K562 (cell line): ENCODE results near the gene LBH. TPM values are rescaled to one million over a fixed set of nuclear protein-coding genes. Genes with fewer than 3 reads are reported as not detected.

ENCODE experiments used
- BMI1 ChIP-seq: fragments of 150-350 bp; IDR thresholded peaks from 2 replicates; pipeline ENCODE4 v1.6.1; 2014; ENCODE audit warnings: low read length
- ESRRB ChIP-seq: fragments of 250-450 bp; sonication (Bioruptor Pico); IDR thresholded peaks from 2 replicates; pipeline ENCODE4 v1.5.0; 2020; ENCODE audit warnings: mild to moderate bottlenecking, moderate library complexity, borderline replicate concordance
- ETV6 ChIP-seq, 3 experiments: fragments of 150-350 bp in 1 of 3; sonication (generic) in 1 of 3; formaldehyde crosslinking in 1 of 3; IDR thresholded peaks; 2 replicates each; pipeline versions ENCODE4 v1.6.1 to v1.8.0; 2014 to 2022; ENCODE audit warnings: borderline replicate concordance in 2 of 3, low read depth in 2 of 3, antibody characterized with exemption in 1 of 3, low read length in 1 of 3, mild to moderate bottlenecking in 1 of 3, missing genetic modification reagents in 1 of 3
- HDAC1 ChIP-seq, 2 experiments: fragments of 450-650 bp; IDR thresholded peaks; 2 replicates each; pipeline ENCODE4 v1.6.1; 2016 to 2017; ENCODE audit warnings: inconsistent platforms in 1 of 2, mild to moderate bottlenecking in 1 of 2, moderate library complexity in 1 of 2
- HLTF ChIP-seq: fragments of 450-650 bp; IDR thresholded peaks from 2 replicates; pipeline ENCODE4 v1.6.1; 2016
- KAT8 ChIP-seq: fragments of 450-650 bp; IDR thresholded peaks from 2 replicates; pipeline ENCODE4 v1.6.1; 2016; ENCODE audit warnings: low read depth, mild to moderate bottlenecking
- NFIC ChIP-seq: fragments of 450-650 bp; IDR thresholded peaks from 2 replicates; pipeline ENCODE4 v1.6.1; 2017; ENCODE audit warnings: mild to moderate bottlenecking, inconsistent platforms
- NRF1 ChIP-seq, 2 experiments: fragments of 450-650 bp; IDR thresholded peaks in 1 of 2; conservative IDR thresholded peaks in 1 of 2; 2 replicates each; pipeline ENCODE4 v1.6.1; 2014; ENCODE audit warnings: mild to moderate bottlenecking in 2 of 2
- RBM15 ChIP-seq: fragments of 200-400 bp; formaldehyde crosslinking; IDR thresholded peaks from 2 replicates; pipeline ENCODE4 v1.6.1; 2018; ENCODE audit warnings: mild to moderate bottlenecking, low read length, moderate library complexity; ENCODE audit not compliant: insufficient read depth
- SMAD3 ChIP-seq: fragments of 450-650 bp; formaldehyde crosslinking; conservative IDR thresholded peaks from 2 replicates; pipeline ENCODE4 v1.4.0; 2020; ENCODE audit warnings: mild to moderate bottlenecking
- ZNF134 ChIP-seq: fragments of 250-450 bp; sonication (Bioruptor Pico); conservative IDR thresholded peaks from 2 replicates; pipeline ENCODE4 v1.4.0; 2020
- ZNF197 ChIP-seq: fragments of 200-800 bp; sonication (Bioruptor generic); IDR thresholded peaks from 2 replicates; pipeline ENCODE4 v1.6.1; 2016; ENCODE audit warnings: low read depth, missing genetic modification characterization, missing compliant biosample characterization
- ZNF583 ChIP-seq: fragments of 250-450 bp; sonication (Bioruptor Pico); IDR thresholded peaks from 2 replicates; pipeline ENCODE4 v1.4.0; 2020
- ZNF76 ChIP-seq: fragments of 250-450 bp; sonication (Bioruptor Pico); IDR thresholded peaks from 2 replicates; pipeline ENCODE4 v1.4.0; 2020; ENCODE audit warnings: mild to moderate bottlenecking, moderate library complexity, borderline replicate concordance
- polyA plus RNA-seq, 8 experiments: library from polyadenylated mRNA; depleted of rRNA in 4 of 8; stranded (reverse) in 5 of 8; unstranded in 3 of 8; fragments of >200 nt; fragmentation: Nextera tagmentation in 2 of 8; fragmentation: Illumina TruSeq in 1 of 8; extraction: Ambion mirVana in 2 of 8; extraction: Trizol in 1 of 8; gene quantifications; 2 replicates each; pipeline versions ENCODE4 v1.2.1 to v1.2.3, GENCODE V29; 2011 to 2014; ENCODE audit warnings: inconsistent platforms in 1 of 8, missing spikeins in 1 of 8
- total RNA-seq, 7 experiments: library from RNA; depleted of rRNA in 6 of 7; stranded (reverse); fragments of >200 nt in 6 of 7; fragmentation: Illumina TruSeq in 2 of 7; extraction: Trizol in 2 of 7; gene quantifications; 2 replicates each; pipeline versions ENCODE4 v1.2.1 to v1.2.3, GENCODE V29; 2011 to 2021; ENCODE audit warnings: low replicate concordance in 1 of 7
- TF ChIP-seq, protein P1 (sequence below): fragments of 250-450 bp; sonication (Bioruptor Pico); IDR thresholded peaks from 2 replicates; pipeline ENCODE4 v1.9.0; 2021; ENCODE audit warnings: mild to moderate bottlenecking, inconsistent platforms
- TF ChIP-seq, protein P2 (sequence below): sonication (generic); formaldehyde crosslinking; IDR thresholded peaks from 2 replicates; pipeline ENCODE4 v1.8.0; 2022; ENCODE audit warnings: mild to moderate bottlenecking, missing genetic modification reagents
- TF ChIP-seq, protein P3 (sequence below): fragments of 450-650 bp; formaldehyde crosslinking; IDR thresholded peaks from 2 replicates; pipeline ENCODE4 v1.4.0; 2020; ENCODE audit warnings: mild to moderate bottlenecking
- TF ChIP-seq, protein P4 (sequence below): fragments of 450-650 bp; formaldehyde crosslinking; IDR thresholded peaks from 2 replicates; pipeline ENCODE4 v1.4.0; 2020; ENCODE audit warnings: mild to moderate bottlenecking, moderate library complexity

LBH gene
- total and polyA plus RNA-seq, 9 of the 15 experiments (the other 6 are each of a cell fraction or from before 2014, with no cell fraction given) = 3.1 to 13.4 (median 7.4) TPM

DNA sequence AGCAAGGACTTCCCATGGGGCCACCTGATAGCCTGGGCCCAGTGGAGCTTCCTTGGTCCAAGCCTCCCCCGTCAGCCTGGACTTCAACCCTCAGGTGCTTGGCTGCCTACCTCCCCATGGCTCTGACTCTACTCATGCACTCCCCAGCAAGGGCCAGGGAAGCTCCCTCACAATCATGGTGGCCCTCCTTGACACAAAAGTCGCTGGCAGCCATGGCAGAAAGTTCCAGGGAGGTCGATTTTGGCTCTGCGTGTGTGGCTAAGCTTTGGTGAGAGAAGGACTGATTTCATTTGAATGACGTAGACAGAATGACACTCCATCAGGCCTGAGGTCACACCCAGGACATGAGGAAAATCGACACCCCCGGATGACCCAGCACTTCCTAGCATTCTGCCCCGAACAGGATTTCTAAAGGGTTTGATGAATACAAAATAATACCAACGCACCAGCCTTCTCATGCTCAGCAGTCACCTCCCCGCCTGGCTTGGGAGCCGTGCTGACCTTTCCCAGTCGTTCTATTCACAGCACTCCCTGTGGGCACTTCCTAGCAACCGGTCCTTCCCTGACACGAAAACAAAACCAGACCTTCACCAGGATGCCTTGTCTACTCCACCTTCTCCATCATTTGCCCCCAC, 52.7 kb downstream of the LBH start (continued):
- TF ChIP-seq RBM15 = no peak
- no peak for TF ChIP-seq BMI1
- TF ChIP-seq ZNF197 = no peak
- no peak for TF ChIP-seq ETV6 (IDR thresholded peaks at IDR 0.05; ENCODE audit: borderline replicate concordance in 1 of 2, low read depth in 2 of 2, low read length in 1 of 2)
- no peak for TF ChIP-seq ETV6 (CRISPR knock-in tag; IDR thresholded peaks at IDR 0.05; ENCODE audit: borderline replicate concordance)
- TF ChIP-seq SMAD3 (CRISPR knock-in tag) = no peak
- TF ChIP-seq, protein P1, sequence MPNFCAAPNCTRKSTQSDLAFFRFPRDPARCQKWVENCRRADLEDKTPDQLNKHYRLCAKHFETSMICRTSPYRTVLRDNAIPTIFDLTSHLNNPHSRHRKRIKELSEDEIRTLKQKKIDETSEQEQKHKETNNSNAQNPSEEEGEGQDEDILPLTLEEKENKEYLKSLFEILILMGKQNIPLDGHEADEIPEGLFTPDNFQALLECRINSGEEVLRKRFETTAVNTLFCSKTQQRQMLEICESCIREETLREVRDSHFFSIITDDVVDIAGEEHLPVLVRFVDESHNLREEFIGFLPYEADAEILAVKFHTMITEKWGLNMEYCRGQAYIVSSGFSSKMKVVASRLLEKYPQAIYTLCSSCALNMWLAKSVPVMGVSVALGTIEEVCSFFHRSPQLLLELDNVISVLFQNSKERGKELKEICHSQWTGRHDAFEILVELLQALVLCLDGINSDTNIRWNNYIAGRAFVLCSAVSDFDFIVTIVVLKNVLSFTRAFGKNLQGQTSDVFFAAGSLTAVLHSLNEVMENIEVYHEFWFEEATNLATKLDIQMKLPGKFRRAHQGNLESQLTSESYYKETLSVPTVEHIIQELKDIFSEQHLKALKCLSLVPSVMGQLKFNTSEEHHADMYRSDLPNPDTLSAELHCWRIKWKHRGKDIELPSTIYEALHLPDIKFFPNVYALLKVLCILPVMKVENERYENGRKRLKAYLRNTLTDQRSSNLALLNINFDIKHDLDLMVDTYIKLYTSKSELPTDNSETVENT (CRISPR knock-in tag) = no peak
- TF ChIP-seq, protein P2, sequence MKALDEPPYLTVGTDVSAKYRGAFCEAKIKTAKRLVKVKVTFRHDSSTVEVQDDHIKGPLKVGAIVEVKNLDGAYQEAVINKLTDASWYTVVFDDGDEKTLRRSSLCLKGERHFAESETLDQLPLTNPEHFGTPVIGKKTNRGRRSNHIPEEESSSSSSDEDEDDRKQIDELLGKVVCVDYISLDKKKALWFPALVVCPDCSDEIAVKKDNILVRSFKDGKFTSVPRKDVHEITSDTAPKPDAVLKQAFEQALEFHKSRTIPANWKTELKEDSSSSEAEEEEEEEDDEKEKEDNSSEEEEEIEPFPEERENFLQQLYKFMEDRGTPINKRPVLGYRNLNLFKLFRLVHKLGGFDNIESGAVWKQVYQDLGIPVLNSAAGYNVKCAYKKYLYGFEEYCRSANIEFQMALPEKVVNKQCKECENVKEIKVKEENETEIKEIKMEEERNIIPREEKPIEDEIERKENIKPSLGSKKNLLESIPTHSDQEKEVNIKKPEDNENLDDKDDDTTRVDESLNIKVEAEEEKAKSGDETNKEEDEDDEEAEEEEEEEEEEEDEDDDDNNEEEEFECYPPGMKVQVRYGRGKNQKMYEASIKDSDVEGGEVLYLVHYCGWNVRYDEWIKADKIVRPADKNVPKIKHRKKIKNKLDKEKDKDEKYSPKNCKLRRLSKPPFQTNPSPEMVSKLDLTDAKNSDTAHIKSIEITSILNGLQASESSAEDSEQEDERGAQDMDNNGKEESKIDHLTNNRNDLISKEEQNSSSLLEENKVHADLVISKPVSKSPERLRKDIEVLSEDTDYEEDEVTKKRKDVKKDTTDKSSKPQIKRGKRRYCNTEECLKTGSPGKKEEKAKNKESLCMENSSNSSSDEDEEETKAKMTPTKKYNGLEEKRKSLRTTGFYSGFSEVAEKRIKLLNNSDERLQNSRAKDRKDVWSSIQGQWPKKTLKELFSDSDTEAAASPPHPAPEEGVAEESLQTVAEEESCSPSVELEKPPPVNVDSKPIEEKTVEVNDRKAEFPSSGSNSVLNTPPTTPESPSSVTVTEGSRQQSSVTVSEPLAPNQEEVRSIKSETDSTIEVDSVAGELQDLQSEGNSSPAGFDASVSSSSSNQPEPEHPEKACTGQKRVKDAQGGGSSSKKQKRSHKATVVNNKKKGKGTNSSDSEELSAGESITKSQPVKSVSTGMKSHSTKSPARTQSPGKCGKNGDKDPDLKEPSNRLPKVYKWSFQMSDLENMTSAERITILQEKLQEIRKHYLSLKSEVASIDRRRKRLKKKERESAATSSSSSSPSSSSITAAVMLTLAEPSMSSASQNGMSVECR (CRISPR knock-in tag) = no peak
- TF ChIP-seq ZNF583 (CRISPR knock-in tag) = no peak
- no peak for TF ChIP-seq NFIC
- no peak for TF ChIP-seq ZNF134 (CRISPR knock-in tag)
- no peak for TF ChIP-seq KAT8
- peak in 1 of 2 experiments; percentile 21; a peak in 1 of 4 replicates for TF ChIP-seq NRF1 (conservative IDR thresholded peaks at IDR 0.05 in 1 of 2, IDR thresholded peaks at IDR 0.05 in 1 of 2)
- TF ChIP-seq, protein P3, sequence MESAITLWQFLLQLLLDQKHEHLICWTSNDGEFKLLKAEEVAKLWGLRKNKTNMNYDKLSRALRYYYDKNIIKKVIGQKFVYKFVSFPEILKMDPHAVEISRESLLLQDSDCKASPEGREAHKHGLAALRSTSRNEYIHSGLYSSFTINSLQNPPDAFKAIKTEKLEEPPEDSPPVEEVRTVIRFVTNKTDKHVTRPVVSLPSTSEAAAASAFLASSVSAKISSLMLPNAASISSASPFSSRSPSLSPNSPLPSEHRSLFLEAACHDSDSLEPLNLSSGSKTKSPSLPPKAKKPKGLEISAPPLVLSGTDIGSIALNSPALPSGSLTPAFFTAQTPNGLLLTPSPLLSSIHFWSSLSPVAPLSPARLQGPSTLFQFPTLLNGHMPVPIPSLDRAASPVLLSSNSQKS (CRISPR knock-in tag) = no peak
- TF ChIP-seq ESRRB (CRISPR knock-in tag) = no peak
- no peak for TF ChIP-seq HLTF
- TF ChIP-seq, protein P4, sequence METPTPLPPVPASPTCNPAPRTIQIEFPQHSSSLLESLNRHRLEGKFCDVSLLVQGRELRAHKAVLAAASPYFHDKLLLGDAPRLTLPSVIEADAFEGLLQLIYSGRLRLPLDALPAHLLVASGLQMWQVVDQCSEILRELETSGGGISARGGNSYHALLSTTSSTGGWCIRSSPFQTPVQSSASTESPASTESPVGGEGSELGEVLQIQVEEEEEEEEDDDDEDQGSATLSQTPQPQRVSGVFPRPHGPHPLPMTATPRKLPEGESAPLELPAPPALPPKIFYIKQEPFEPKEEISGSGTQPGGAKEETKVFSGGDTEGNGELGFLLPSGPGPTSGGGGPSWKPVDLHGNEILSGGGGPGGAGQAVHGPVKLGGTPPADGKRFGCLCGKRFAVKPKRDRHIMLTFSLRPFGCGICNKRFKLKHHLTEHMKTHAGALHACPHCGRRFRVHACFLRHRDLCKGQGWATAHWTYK (CRISPR knock-in tag) = no peak
- TF ChIP-seq ZNF76 = no peak
- no peak for TF ChIP-seq HDAC1 (IDR thresholded peaks at IDR 0.05)
